DMS53 treated with DMSO at 0.1 percent for 48 hours (cell line): ENCODE results near the gene TSPAN18.

Experiments used
- DNase-seq: peaks from one replicate; lab custom pipeline; 2025; ENCODE audit not compliant: unreplicated experiment; lab: John Stamatoyannopoulos, UW

The TSPAN18 gene

DNA sequence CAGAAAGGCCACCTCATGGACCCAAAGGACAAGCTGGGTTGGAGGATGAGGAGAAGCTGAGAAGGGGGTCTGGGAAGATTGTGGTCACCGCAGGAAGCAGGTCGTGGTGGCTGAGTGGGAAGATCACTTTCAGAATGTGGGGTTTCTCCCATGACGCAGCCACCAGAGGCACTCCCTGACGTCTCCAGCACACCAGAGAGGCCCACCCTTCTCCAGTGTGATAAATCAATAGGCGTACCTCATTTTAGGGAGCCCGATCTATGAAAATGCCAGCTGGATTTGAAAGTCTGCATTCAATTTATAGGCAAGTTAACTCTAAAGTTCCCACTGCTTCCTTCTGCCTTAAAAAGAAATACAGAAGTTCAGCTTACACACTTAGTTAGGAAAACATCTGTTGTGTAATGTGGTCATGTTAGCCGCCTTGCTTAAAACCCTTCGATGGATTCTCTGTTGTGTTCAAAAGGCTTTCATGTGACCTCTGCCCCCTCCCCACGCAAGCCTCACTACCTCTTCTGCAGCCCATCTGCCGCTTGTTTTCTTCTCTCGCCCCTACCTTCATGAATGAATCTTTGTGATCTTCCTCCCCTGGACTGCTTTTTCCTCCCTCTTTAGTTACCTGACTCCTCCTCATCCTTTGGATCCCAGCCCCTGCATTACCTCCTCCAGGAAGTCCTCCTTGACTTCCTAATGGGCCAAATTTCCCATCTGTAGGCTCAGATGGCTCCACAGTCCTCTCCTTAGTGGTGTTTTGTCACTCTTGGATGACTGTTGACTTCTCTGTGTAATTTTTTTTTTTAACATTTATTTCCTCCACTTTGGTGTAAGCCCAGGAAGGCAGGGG, 10.7 kb downstream of the TSPAN18 start:
- no peak for DNase-seq

DNA sequence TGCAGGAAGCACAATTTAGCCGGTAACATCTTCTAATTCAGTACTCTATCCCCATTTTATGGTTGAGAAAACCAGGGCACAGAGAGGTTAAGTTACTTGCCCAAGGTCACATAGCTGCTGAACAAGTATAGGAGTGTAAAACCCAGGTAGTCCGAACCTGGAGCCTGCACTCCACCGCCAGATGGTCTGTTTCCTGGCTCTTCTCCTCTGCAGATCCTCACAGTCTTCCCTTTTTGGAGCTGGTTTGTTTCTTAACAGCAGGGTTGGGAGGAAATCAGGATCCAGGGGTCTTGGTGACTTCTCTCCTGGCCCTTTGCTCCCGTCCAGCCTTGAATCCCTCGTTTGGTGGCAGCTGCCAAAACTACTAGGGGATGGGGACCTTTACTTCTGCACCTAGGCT, 12.0 kb downstream of the TSPAN18 start:
- no peak for DNase-seq

DNA sequence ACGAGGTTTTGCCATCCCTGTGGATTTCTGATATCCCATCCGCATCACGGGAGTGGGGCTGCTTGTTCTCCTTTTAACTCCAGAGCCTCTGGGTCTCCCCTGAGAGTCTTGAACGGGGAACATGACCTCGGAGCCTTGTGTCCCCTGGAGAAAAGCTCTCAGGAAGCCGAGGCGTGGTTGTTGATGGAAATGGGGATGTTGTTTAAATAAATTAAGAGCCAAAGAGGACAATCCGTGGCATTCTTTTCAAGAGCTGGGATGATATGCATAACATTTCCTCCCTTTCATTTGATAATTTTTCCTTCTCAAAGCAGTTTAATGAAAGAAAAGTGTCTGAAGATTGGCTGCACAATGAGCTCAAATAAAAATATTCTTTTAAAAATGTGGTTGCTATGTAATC, 14.2 kb downstream of the TSPAN18 start:
- no peak for DNase-seq

DNA sequence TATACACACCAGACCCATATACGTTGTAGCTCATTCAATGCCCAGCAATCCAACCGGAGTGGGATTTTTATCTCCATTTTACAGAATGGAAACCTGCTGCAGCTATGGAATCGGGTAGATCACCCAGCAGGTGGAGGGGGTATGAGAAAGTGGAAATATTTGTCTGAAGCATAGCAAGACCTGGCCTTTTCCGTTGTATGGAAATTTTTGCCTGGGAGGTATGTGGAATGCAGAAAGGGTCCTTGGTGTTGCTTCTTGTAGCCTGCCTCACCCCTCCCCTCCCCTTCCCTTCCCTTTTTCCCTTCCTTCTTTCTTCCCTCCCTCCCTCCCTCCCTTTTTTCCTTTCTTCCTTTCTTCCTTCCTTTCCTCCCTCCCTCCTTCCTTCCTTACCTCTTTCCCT, 15.2 kb downstream of the TSPAN18 start:
- DNase-seq, result no peak

DNA sequence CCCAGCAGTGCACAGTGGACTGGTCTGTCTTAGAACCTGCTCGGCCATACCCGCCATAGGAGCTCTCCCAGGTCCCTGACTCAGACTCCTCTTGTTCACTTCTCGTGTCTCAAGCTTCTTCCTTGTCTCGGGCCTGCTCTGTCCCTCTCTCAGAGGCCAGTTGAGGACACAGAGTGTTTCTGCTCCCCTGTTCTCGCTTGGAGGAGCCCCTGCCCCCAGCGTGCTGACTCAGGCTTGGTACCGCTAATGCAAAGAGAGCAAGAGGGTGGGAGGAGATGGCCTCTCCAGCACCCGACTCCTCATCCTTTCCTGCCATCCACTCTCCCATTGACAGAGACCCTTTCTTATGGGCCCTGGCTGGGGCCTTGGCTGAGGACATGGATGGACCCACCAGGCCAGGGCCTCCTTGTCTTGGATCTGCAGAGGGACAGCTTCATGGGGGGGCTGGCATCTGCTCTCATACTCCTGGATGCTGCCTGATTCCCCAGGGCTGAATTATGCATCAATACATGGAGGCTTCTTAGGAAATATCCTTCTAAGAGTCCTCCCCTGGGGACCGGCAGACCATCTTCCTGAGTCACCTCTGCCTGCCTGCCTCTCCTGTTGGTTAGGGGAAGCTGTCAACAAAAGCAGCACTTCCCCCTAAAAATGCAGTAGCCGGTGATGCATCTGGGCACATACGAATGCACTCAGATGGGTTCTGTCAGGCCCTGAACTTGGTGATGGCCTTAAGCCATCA, 15.9 kb downstream of the TSPAN18 start:
- DNase-seq, result no peak

DNA sequence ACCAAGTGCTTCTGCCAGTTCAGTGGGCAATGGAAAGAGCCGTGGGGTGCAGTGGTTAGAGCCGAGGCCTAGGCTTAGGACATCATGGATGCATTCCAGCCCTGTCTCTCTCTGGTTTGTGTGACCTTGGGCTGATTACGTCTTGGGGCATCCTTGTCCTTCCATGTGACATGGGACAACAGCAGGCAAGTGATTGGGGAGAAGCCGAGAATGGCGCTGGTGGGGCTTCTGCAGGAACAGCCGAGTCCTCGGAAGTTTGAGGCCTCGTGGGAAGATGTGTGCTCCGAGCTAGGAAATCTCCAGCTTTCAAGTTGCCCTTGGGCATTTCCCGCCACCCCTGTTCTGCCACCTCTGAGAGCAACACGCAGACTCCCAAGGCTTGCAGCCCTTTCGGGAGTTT, 16.6 kb downstream of the TSPAN18 start:
- no peak for DNase-seq

DNA sequence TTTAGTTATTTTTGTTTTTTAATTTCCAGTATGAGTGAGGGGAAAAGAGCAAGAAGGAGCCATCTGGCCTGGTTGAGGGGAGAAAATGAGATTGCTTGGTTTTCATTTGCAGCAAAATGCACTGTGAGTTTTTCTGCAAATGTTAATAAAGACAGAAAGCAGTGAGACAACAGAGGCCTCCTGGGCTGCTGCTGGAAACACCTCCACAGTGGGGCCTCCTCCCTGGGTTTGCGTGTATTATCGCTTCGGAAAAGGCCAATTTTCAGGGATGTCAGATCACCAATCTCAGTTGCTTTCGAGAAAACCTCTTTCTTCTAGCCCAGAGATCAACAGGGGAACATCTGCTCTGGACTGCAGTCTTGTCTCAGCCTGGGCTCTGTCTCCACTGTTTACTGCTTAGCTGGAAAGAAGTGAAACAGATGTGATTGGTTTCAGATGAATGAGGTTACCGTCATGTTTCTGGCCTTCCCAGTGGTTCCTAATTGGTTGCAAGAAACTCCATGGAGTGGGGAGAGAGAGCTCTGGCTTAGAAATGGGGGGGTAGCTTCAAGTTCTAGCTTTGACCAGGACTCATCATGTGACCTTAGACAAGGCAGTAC, 17.3 kb downstream of the TSPAN18 start:
- no peak for DNase-seq

DNA sequence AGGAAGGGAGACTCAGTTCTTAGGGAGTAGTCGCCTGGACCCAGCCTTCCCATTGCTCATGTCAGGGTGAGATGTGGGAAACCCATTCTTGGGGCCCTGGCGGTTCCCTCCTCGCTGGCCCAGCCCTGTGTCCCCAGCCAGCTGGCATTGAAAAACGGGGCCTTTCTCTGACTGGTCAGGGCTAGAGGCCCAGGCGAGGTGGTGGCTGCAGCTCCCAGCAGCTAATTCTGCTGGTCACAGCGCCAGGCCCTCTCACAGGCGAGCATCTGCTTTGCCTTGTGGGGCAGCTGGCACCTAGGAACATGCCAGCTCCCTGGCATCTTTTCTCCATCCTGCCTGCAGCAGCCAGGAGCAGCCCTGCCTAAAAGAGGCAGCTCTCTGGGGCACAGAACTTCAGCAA, 20.1 kb downstream of the TSPAN18 start:
- DNase-seq, result no peak

DNA sequence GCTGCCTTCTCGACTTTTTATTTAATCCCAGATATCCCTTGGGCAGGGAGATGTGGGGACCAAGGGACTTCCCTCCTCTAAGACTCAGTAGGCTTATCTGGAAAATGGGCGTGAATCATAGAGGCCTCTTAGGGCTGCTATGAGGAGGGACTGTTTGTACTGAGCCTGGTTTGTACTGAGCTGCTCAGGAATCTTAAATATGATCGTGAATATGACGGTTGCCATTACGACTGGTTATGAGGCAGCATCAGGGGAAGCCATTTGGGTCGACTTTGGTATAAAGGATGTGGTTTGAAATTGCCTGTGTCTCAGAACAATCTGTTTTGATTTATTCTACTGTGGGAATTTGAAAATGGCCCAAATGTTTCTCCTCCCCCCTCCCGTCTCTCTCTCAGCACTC, 20.6 kb downstream of the TSPAN18 start:
- DNase-seq, result no peak

DNA sequence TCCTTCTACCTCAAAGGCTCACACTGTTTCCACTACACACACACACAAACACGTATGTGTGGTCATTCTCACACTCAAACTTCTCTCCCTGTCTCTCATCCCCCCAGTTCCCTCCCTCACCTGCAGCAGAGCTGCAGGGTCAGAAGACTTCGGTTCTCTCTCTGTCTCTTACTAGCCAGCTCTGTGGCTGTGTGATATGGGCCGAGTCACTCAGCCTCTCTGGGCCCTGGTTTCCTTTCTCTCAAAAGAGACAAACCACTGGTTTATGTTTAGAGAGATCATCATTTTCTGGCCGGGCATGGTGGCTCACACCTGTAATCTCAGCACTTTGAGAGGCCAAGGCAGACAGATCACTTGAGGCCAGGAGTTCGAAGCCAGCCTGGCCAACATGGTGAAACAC, 21.1 kb downstream of the TSPAN18 start:
- no peak for DNase-seq

DNA sequence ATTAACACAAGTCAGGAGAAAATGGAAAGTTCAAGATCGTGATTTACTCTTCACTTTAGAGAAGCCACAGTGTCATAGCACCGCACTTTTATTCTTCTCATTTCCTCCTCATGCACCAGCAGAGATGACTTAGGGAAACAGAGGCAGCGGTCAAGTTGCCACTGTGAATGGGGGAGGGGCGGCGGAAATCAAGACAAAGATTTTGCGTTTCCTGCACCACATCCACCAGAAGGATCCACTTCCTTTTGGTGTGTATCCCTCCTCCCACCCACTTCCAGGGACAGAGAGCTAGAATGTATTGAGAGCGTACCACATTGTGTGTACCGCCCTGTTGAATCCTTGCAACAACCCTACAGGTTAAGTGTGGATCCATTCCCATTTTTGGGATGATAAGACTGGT, 21.8 kb downstream of the TSPAN18 start:
- no peak for DNase-seq

DNA sequence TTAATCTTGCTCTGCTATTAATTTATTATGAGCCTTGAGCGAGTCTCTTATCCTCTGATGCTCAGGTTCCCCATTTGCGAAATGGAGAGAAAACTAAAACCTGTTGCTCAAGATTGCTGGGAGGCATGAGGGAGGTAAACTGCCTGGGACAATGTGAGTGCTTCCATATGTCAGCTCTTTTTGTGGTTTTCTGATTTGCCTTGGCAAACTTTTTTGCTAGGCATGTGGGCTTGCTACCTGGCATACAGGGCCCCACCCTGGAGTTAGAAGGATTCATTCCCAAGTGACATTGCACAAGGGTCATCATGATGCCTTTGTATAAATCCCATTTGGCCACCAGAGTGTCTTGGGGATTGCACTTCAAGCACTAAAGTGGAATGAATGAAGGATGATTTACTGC, 22.4 kb downstream of the TSPAN18 start:
- no peak for DNase-seq

DNA sequence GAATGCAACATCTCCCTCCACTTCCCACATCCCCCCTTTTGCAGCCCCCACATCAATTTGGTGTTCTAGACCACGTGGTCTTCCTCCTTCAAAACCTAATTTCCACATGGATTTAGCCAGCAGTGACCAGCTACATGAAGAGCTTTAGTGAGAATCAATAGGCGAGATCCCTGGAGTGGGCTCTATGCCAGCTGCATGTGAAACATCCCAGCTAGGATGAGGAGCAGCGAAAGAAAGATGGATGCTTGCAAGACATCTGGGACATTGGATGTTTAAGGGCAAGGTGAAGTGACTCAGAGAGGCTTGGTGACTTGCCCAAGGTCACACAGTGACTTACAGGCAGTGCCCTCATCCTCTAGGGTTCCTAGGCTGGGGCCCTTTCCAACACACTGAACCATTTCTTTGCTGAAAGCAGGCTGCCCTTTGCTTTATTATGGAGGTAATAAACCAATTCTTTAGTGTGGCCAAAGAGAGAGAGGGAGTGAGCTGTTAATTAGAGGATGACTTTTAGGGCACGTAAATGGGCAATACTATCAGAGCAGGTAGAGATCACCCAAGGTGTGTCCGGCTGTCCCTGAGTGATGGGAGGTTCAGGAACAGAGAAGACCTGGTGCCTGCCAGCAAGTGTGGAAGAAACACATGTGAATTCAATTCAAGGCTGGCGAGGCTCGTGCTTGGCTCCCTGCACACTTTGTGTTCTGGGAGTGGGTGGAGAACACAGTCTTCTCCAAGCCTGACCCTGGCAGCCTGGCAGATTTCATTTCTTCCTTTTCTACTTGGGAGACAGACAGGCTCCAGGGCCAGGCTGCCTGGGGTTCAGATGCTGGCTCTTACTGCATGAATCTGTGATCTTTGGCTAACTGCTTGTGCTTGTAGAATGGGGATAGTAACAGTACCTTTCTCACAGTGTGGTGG, 24.0 kb downstream of the TSPAN18 start:
- DNase-seq, result no peak

DNA sequence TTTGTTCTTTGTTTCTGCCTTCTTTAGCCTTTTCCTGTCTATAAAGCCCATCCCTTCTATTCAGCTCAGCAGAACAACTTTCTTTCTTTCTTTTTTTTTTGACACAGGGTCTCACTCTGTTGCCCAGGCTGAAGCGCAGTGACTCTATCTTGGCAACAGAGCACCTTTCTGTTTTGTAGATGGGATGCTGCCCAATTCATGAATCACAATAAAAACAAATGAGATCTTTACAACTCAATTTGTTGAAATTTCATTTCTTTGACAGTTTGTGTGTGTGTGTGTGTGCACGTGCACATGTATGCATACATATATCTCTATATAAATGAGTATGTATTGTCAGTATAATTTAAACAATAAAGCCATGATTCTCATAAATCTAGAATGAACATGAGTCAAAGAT, 25.5 kb downstream of the TSPAN18 start:
- DNase-seq, result no peak

DNA sequence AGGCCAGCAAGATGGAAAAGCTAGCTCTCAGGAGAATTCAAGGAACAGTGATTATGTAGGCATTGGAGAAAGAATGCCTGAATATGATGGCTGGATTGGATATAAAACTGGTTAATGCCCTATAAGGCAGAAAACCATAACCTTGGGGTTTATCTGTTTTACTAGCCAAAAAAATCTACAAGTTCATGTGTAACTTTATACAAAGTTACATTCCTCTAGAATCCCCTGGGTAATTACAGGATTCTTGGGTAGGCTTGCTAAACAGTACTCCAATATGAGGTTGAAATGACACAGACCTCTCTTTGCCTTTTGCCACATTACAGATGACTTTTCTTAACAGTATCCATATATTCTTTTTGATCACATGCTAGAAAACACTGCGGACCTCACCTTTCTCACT, 26.0 kb downstream of the TSPAN18 start:
- no peak for DNase-seq

DNA sequence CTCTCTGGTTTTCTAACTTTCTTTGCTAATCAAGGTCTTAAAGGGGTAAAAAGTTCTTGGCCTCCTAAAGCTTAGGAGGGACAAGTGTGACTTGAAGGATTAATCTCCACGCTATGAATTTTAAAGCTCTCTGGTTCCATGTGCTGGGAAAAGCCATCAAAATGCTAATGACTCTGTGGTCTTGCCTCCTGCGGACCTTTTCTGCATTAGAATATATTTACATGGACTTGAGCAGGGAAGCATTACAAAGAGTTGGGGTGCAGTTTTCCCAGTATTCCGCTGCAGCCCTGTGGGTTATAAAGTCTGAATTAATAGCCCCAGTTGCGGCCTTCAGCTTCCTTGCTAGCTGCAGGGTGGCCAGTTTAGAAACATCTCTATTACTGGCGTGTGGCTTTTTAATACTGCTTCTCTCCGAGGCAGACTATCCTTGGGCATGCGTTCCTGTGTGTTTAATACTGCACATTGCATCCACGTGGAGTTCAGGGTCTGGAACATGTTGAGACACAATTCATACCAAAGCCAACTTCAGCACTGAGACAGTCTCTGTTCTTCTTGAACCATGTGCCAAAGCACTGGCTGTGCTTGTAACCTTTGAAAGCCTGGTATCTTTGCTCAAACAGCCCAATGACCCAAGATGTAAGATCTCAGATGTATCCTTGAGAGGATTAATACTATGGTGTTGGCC, 27.3 kb downstream of the TSPAN18 start:
- no peak for DNase-seq

DNA sequence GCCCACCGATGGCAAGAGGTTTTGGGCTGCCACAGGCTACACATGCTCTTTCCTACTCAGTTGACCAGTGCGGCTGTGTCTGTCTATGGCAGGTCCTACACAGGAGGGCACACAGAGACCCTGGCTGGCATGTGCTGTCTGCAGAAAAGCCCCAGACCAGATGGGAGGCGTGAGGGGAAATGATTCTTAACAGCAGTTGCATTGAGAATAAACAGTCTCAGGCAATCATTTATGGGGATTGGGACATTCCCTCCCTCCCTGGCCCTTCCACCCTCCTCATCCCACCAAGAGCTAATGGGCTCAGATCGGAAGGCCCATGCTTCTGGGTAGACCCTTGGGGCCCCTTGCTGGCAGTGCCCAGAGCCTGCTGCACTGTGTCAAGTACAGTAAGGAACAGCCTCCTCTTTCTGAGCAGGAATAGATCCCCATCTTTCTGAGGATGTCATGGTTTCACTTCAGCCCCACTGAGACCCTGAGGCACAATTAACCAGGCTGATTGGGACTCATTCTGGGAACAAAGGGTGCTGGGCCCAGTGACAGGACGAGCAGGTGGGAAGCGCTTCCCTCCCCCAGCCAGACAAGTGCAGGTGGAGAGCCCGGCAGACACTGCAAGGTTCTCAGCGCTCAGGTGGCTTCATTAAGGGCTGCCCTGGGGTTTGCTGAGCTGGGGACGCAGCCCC, 28.3 kb downstream of the TSPAN18 start:
- no peak for DNase-seq

DNA sequence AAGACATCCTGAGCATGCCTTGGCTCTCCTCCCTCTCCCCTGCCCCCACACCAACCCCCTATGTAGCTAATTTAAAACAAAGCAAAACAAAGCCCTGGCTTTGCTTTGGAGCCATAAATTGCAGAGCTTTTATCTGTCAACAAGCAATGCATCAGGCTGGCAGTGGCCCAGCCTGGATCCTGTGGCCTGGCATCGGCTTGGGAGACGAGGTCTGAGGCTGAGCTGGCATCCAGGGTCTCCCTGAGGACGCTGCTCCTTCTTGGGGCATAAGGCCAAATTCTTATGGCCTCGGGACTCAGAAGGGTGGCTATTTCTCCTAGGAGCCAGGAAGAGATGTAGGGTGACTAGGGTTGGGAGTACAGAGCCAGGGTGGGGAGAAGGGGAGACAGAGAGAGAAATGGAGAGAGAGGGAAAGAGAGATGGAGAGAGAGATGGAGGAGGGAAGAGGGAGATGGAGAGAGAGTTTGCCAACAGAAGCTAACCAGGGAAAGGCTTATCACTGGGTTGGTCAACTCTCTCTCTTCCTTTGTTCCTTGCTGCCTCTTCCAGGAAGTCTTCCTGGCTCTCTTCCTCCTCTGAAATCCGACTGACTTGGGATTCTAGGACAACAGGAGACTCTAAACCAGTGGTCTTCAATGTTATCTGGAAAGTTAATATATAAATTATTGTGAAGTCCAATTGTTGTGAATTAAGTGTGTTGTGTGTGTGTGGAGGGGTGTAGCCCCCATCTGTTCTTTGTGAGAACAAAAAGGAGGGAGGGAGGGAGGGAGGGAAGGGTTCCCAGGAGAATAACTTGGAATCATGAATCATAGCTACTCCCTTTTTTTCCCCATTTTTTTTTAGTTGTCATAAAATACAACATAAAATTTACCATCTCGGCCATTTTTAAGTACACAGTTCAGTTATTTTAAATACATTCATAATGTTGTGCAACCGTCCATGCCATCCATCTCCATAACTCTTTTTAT, 29.1 kb downstream of the TSPAN18 start:
- no peak for DNase-seq

DNA sequence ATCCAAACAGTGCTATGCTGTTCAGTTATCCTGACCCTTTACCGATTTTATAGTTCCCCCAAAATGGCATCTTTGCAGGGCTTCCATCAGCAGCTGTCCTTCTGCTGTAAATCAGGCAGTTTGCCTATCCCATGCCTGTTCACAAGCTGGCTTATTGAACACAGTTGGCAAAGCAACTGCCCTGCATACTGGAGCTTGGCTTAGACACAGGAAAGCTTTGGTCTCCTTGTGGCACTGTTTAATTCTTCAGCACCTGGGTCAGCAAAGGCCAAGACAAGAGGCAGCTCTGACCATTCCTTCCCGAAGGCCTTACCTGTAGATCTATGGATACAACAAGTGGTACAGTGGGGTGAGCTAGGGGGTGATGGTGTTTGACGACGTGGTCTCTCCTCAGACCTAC, 32.2 kb downstream of the TSPAN18 start:
- no peak for DNase-seq
